Measurements from ENCODE around the gene FASN. TPM values are rescaled to one million over a fixed set of nuclear protein-coding genes. Genes with fewer than 3 reads are reported as not detected.

FASN gene
- total RNA-seq, 1 donor from 2014 or later, result 35.1 TPM

DNA sequence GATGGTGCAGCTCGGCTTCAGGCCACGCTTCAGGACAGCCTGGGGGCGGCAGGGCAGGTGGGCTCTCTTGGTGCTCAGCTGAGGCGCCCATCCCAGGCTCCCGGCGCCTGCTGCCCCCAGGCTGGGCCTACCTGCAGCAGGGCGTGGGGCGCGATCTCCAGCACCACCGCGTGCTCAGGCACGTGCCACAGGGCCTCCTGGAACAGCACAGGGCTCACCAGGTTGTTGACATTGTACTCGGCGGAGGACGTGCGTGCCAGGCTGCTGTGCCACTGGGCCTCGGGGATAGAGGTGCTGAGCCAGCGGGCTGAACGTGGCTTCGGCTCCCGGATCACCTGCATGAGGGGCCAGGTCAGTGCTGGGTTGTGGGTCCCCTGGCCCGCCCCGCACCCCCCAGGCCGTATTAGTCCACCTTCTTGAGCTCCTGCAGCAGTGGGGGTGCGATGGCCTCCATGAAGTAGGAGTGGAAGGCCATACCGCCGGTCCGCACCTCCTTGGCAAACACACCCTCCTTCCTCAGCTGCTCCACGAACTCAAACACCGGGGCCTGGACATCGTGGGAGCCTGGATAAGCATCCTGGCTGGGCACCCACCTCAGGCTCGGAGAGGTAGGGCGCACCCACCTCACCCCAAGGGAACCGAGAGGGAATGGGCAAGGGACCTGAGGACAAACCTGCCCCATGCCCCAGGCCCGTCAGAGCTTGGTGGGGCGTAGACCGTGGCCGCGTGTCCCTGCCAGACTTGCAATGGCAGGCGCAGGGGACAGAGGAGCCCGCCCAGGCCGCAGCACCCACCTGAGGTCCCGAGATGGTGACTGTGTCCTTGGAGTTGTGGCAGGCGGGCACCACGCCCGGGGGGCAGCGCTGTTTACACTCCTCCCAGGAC is 9.0 kb downstream of the FASN start:
- no peak for DNase-seq (ENCODE audit: low read depth in 2 of 2)

DNA sequence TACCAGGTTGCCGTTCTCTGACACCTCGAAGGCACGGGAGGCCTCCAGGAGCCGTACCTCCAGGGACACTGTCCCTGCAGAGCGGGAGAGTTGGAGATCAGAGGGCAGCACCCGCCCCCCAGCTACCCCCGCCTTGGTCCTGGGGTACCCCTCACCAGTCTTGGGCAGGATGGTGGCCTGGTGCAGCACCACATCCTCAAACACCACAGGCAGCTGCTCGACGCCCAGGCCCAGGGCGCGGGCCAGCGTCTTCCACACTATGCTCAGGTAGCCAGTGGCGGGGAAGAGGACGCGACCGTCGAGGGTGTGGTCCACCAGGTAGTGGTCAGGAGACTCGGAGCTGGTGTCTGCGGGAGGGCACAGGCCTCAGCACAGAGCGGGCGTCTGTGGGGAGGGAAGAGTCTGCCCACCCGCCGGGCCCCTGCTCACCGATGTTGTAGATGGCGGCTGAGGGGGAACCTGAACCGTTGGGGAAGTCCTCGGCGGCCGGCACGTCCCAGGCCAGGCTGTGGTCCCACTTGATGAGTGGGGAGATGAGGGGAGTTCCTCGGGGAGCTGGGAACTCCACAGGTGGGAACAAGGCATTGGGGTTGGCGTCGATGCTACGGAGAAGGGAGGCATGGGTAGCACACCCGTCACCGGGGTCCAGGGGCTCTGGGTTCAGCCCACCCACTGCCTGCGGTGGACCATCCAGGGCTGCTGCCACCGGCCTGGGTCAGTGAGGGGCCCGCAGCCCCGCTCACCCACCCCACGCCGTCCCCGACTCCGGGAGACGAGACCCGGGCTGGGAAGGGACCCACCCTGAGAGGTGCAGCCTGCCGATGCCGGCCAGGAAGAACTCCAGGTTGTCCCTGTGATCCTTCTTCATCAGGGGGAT is 9.8 kb downstream of the FASN start:
- DNase-seq (ENCODE audit: low read depth in 2 of 2), result no peak

DNA sequence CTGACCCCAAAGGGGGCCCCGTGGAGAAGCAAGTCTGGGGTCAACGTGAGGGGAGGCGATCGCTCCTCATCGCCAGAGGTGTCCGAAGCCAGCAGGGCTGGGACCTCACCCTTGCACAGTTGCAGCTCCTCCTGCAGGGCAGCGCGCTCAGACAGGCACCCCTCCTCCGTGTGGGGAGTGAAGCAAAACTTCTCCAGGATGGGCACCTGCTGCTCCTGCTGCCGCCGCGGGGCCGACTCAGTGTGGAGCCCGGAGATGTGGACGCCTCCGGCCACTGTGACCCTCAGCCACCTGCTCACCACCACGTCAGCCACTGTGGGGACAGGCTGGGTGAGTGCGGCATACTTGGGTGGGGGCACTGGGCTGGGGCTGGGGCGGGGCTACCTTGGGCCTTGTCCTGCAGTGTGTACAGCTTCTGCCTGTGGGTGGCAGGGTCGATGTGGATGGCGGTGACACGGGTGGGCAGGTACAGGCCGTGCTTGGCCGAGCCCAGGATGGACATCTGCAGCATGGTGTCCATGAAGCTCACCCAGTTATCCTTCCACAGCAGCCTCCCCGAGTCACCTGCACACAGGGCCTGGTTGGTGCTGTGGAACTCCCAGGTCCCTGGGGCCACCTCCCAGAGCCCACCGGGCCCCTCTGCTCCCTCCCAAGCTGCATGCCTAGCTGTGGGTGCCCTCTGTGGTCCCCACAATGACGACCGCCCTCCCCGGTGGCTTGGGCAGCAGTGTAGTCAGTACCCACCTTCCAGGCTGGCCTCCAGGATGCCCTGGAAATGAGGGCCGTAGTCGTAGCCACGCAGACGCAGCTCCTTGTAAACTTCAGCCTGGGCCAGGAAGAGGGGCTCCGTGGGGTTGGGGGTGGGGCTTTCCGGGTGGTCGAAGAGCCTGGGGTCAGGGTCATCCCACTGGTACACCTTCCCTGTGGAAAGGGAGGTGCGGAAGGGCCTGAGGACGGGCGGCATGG is 10.8 kb downstream of the FASN start:
- no peak for DNase-seq (ENCODE audit: low read depth in 2 of 2)

GRCh38 chr17:82085931-82086764 is 11.9 kb downstream of the FASN start:
- no peak for DNase-seq (ENCODE audit: low read depth in 2 of 2)

GRCh38 chr17:82085031-82085861 is 12.8 kb downstream of the FASN start:
- no peak for DNase-seq (ENCODE audit: low read depth in 2 of 2)

GRCh38 chr17:82084373-82085030 is 13.5 kb downstream of the FASN start:
- DNase-seq (ENCODE audit: low read depth in 2 of 2), result no peak

DNA sequence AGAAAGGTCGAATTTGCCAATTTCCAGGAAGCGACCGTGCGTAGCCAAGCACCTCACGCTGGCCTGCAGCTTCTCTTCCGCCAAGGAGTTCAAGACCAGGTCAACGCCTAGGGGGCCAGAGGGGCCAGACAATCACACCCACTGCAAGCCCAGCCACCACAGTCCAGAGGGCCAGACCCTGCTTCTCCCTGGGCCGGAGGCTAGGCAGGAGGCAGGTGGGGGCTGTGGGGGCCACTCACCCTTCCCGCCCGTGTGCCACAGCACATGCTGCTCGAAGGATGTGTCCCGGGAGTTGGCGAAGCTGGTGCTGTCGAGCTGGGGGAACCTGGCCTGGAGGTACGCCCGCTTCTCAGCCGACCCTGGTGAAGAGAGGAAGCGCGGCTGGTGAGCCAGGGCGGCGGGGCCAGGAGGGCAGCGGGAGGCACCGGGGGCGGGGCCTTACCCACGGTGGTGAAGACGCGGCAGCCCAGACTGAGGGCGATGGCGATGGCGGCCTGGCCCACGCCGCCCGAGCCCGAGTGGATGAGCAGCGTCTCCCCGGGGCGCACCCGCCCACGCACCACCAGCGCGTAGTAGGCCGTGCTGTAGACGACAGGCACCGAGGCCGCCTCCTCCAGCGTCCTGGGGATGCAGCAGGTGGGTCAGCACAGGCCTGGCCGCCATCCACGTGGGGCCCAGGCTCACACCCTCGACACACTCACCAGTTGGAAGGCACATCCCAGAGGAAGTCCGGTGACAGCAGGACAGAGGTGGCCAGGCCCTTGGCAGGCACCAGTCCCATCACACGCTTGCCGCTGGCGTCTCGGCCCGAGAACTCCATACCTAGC is 14.3 kb downstream of the FASN start:
- DNase-seq (ENCODE audit: low read depth in 2 of 2), result no peak

GRCh38 chr17:82083009-82083408 is 15.0 kb downstream of the FASN start:
- DNase-seq (ENCODE audit: low read depth in 2 of 2), result no peak

DNA sequence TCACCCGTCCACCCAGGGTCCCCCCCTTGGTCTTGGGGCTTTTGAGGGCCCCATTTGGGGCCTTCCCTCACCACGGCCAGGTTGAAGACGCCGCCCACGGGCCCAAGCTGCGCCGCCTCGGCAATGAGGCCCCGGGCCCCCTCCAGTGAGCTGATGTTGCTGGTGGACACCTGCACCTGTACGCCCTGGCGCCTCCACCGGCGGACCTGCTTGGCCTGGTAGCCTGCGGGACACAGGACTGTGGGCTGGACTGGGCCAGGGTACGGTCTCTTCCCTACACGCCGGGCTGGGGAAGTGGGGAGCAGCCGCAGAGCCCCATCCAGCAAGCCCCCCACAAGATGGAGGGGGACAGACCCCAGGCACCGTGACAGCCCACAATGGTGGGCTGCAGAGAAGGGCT is 15.6 kb downstream of the FASN start:
- DNase-seq (ENCODE audit: low read depth in 2 of 2), result no peak

- DNase-seq (ENCODE audit: low read depth in 2 of 2), result no peak
Measured at GRCh38 chr17:82081966-82082365, 16.1 kb downstream of the FASN start.

- DNase-seq (ENCODE audit: low read depth in 2 of 2), result no peak
Measured at GRCh38 chr17:82081546-82081945, 16.5 kb downstream of the FASN start.

DNA sequence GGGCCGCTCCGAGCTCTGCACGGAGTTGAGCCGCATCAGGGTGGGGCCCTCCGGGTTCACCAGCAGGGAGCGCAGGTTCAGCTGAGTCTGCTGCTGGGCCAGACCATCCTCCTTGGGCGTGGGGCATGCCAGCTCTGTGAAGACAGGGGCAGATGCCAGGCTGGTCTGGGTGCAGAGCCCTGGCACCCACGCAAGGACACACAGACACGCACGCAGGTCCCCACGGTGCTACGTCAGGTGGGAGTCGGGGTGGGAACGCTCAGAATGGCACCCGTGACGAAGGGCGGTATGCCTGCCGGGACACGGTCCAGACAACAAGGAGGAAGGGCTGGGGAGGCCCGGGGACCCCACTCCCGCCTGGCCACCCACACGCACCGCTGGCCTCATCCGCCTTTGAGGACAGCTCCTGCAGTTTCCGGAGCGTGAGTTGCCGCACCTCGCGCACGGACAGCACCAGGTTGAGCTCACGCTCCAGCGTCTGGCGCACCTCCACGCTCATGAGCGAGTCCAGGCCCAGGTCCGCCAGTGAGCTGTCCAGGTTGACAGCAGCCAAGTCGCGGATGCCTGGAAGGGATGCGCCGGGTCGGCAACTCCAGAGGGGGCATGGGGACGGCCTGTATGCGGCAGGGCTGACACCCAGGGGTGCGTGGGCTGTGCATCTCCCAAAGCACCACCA is 17.1 kb downstream of the FASN start:
- no peak for DNase-seq (ENCODE audit: low read depth in 2 of 2)

DNA sequence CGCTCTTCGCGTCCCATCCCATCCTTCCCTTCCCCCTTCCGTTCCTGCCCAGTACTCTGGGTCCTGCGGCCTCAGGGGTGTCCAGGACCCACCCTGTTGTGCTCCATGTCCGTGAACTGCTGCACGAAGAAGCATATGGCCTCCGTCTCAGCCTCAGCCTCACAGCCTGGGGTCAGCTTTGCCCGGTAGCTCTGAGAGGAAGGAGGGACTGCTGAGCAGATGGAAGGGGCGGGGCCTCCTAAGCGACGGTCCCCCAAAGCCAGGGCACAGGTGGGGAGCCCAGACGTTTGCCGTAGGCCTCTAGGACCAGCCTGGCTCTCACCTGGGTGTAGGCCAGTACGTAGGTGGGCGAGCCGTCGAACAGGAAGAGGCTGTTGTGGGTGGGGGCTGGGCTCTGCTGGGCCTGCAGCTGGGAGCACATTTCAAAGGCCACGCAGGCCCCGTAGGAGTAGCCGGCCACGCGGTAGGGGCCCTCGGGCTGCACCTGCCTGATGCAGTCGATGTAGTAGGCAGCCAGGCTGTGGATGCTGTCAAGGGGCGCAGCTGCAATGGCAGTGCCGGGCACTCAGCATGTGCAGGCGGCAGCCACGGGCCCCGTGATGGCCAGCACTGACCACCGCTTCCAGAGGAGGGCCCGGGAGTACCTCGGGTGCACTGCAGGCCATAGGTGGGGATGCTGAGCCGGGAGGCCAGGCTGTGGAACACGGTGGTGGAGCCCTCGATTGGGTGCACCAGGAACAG is 17.8 kb downstream of the FASN start:
- DNase-seq (ENCODE audit: low read depth in 2 of 2), result no peak

DNA sequence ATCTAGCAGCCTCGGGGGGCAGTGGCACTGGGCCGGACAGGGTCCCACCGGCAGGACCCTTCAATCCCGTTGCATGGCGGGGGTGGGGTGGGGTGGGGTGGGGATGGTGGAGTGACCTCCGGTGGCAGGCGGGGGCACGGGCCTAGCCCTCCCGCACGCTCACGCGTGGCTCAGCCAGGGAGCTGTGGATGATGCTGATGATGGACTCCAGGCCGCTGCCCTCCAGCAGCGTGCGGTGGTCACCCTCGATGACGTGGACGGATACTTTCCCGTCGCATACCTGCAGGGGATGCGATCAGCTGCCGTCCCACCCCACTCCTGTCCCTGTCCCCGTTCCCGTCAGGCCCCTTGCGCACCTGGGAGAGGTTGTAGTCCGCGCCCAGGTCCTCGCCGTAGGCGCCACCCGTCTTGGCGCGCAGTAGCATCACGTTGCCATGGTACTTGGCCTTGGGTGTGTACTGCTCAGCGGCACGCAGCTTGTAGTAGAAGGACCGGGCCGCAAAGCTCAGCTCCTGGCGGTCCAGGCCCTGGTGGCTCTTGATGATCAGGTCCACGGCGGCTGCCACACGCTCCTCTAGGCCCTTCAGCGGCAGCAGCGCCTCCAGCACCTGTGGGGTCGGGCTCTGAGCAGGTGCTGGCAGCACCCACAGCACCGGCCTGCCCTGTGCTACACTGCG is 18.9 kb downstream of the FASN start:
- DNase-seq (ENCODE audit: low read depth in 2 of 2), result no peak

DNA sequence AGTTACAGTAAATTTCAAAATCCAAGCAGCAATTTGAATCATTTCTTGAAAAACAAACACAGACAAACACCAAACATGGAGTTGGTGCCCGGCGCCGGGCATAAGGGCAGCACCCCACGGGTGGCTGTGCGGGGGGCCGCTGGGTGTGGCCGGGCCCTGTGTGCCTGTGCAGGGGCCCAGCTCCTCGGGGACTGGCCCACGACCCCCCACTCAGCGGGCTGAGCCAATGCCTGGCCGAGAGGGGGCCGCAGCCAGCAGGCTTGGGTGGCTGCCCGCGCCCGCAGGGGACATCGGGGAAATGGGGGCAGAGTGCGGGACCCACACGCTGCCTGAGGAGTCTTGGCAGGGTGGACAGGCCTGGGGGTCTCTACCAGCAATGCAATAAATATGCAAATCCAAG is 19.6 kb downstream of the FASN start:
- no peak for DNase-seq (ENCODE audit: low read depth in 2 of 2)

- no peak for DNase-seq (ENCODE audit: low read depth in 2 of 2)
Measured at GRCh38 chr17:82077617-82078358, 20.2 kb downstream of the FASN start.

All from lung microvascular endothelial cell (primary cell).